Measurements from ENCODE around the gene CPSF2. TPM values are rescaled to one million over a fixed set of nuclear protein-coding genes. Genes with fewer than 3 reads are reported as not detected.

Gene CPSF2
- total RNA-seq, 2 donors from 2014 or later: 91.8 to 103 TPM

DNA sequence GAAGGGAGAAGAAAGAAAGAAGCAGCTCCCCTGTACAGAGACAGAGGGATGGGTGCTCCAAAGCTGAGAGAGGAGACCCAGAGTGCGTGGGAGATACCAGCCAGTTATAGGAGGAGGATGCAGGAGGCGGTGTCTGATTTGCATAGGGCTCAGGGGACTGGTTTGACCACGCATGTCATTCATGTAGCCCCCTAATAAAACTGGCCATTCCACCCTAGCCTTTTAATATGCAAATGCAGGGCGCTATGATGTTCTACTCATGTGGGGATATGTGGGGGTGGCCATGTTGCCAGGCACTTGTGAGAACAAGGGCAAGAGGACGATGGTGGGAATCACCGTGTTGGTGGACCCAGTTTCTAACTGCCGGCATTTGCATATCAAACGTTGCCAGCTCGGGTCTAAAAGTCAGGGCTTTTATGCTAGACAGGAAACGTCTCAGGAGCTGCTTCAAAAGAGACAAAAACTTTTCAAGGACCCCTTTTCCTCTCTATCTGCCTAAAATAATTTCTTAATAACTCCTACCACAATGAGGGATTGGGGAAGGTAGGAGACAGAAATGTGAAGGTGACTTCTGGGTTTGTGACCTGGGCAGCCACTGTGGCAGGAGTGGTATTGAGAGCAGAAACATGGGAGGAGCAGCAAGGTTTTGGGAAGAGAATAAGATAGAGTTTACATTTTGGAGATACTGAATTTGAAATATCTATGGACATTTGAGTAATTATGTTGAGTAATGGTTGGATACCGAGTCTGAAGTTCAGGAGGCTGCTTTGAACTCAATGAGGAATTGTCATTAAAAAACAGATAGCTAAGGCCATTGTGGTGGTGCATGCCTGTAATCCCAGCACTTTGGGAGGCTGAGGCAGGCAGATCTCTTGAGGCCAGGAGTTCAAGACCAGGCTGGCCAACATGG, 13.2 kb upstream of the CPSF2 start:
- Histone ChIP-seq H3K9me3 (ENCODE audit: control insufficient read depth, low read length) (no peaks in the 10 kb centered on the region), H3K36me3 (ENCODE audit: control insufficient read depth, insufficient read depth, low read length) (no peaks in the 10 kb centered on the region), H3K27ac (ENCODE audit: low read depth, low read length) (no peak overlapping the region), H3K4me3 (ENCODE audit: low read length) (no peak overlapping the region), H3K4me1 (ENCODE audit: control insufficient read depth, insufficient read depth, low read length) (no peaks in the 10 kb centered on the region), H3K9ac (ENCODE audit: extremely low read depth, low read length, poor library complexity, severe bottlenecking) (no peak overlapping the region), H3K27me3 (ENCODE audit: control insufficient read depth, insufficient read depth, low read length, poor library complexity, severe bottlenecking) (no peaks in the 10 kb centered on the region)
- peak; percentile 75 for DNase-seq
- Mint-ChIP-seq H3K9me3 (no peaks in the 10 kb centered on the region), H3K36me3 (ENCODE audit: low read depth) (no peaks in the 10 kb centered on the region), H3K27ac (peak overlapping the region; percentile 12), H3K27me3 (ENCODE audit: insufficient read depth) (no peaks in the 10 kb centered on the region), H3K4me3 (peak overlapping the region; percentile 38), H3K4me1 (peaks cover 5% of the 10 kb centered on the region)
- TF ChIP-seq, protein P1, sequence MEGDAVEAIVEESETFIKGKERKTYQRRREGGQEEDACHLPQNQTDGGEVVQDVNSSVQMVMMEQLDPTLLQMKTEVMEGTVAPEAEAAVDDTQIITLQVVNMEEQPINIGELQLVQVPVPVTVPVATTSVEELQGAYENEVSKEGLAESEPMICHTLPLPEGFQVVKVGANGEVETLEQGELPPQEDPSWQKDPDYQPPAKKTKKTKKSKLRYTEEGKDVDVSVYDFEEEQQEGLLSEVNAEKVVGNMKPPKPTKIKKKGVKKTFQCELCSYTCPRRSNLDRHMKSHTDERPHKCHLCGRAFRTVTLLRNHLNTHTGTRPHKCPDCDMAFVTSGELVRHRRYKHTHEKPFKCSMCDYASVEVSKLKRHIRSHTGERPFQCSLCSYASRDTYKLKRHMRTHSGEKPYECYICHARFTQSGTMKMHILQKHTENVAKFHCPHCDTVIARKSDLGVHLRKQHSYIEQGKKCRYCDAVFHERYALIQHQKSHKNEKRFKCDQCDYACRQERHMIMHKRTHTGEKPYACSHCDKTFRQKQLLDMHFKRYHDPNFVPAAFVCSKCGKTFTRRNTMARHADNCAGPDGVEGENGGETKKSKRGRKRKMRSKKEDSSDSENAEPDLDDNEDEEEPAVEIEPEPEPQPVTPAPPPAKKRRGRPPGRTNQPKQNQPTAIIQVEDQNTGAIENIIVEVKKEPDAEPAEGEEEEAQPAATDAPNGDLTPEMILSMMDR (conservative IDR thresholded peaks at IDR 0.05): no peak
- 39 to 49% methylated on average over 6 to 11 of the region's 11 CpGs for WGBS, 2 experiments (ENCODE audit: insufficient coverage in 1 of 2, insufficient read length in 1 of 2)

DNA sequence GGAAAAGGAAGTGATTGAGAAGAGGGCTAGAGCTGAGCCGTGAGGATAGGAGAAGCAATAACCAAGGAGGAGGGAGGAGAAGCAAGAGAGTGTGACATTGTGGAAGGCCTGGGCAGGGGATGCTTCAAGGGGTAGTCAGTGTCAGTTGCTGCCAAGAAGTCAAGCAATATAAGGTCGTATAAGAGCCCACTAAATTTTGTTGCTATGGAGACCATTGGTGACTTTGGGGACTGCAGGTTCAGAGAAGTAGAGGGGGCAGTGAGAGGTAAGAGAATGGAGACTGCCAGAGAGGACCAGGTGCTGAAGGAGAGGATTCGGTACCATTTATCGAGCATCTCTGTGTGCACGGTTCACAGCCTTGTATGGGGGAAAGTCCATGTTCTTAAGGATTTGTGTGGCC, 12.3 kb upstream of the CPSF2 start:
- Mint-ChIP-seq H3K9me3 (no peaks in the 10 kb centered on the region), H3K27me3 (ENCODE audit: insufficient read depth) (no peaks in the 10 kb centered on the region), H3K27ac (no peak overlapping the region), H3K4me3 (no peak overlapping the region), H3K36me3 (ENCODE audit: low read depth) (no peaks in the 10 kb centered on the region), H3K4me1 (peaks cover 5% of the 10 kb centered on the region)
- no peak overlapping the region for H3K9ac ChIP-seq (ENCODE audit: extremely low read depth, low read length, poor library complexity, severe bottlenecking)
- H3K4me3 ChIP-seq (ENCODE audit: low read length): no peak overlapping the region
- H3K36me3 ChIP-seq (ENCODE audit: control insufficient read depth, insufficient read depth, low read length): no peaks in the 10 kb centered on the region
- H3K27me3 ChIP-seq (ENCODE audit: control insufficient read depth, insufficient read depth, low read length, poor library complexity, severe bottlenecking): no peaks in the 10 kb centered on the region
- 92 to 94% methylated on average over 5 of the region's 5 CpGs for WGBS, 2 experiments (ENCODE audit: insufficient coverage in 1 of 2, insufficient read length in 1 of 2)
- no peaks in the 10 kb centered on the region for H3K9me3 ChIP-seq (ENCODE audit: control insufficient read depth, low read length)
- no peaks in the 10 kb centered on the region for H3K4me1 ChIP-seq (ENCODE audit: control insufficient read depth, insufficient read depth, low read length)
- no peak overlapping the region for H3K27ac ChIP-seq (ENCODE audit: low read depth, low read length)
- no peak for DNase-seq
- TF ChIP-seq, protein P1 (conservative IDR thresholded peaks at IDR 0.05): no peak

DNA sequence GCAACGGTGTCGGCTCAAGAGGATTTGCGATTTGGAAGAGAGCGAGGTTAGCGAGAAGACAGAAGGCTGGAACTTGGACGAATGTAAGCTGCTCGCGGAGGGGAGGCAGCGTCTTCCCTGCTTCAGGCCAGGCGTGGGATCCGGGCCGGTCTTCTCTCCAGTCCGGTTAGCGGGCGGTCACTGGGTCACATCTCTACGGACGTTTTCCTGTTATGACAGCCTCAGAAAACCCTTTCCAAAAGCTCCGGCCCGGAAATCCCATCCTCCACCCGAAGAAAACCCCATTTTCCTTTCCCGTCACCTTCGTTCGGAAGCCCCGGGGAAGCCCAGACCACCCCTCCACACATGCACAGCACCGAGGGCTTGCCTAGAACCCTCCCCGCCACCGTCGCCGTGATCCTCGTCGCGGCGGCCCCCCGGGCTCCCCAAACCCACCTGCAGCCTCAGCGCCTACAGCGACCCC, 531 bp upstream of the CPSF2 start:
- no peaks in the 10 kb centered on the region for H3K9me3 Mint-ChIP-seq
- peak overlapping the region; percentile 84 for H3K4me3 Mint-ChIP-seq
- no peak for DNase-seq
- H3K9ac ChIP-seq (ENCODE audit: extremely low read depth, low read length, poor library complexity, severe bottlenecking): peak overlapping the region; percentile 99
- peak overlapping the region; percentile 99 for H3K27ac ChIP-seq (ENCODE audit: low read depth, low read length)
- H3K4me3 ChIP-seq (ENCODE audit: low read length): peak overlapping the region; percentile 96
- no peaks in the 10 kb centered on the region for H3K27me3 Mint-ChIP-seq (ENCODE audit: insufficient read depth)
- H3K4me1 ChIP-seq (ENCODE audit: control insufficient read depth, insufficient read depth, low read length): peaks cover 4% of the 10 kb centered on the region
- H3K27me3 ChIP-seq (ENCODE audit: control insufficient read depth, insufficient read depth, low read length, poor library complexity, severe bottlenecking): no peaks in the 10 kb centered on the region
- H3K36me3 Mint-ChIP-seq (ENCODE audit: low read depth): peaks cover 47% of the 10 kb centered on the region
- TF ChIP-seq, protein P1 (conservative IDR thresholded peaks at IDR 0.05): no peak
- peak overlapping the region; percentile 100 for H3K27ac Mint-ChIP-seq
- WGBS, 2 experiments (ENCODE audit: insufficient coverage in 1 of 2, insufficient read length in 1 of 2): 1% methylated on average over 11 to 36 of the region's 36 CpGs
- peaks cover 18% of the 10 kb centered on the region for H3K4me1 Mint-ChIP-seq
- H3K36me3 ChIP-seq (ENCODE audit: control insufficient read depth, insufficient read depth, low read length): peaks cover 31% of the 10 kb centered on the region
- no peaks in the 10 kb centered on the region for H3K9me3 ChIP-seq (ENCODE audit: control insufficient read depth, low read length)

All from endodermal cell (in vitro differentiated cells).